GM12872 (cell line): Measurements from ENCODE around the gene CHTF18.

Experiments used
- CTCF ChIP-seq: IDR thresholded peaks from 3 replicates; pipeline ENCODE4 v1.5.1; 2011; ENCODE audit warnings: low read depth, mild to moderate bottlenecking, low read length, moderate library complexity; ENCODE audit not compliant: insufficient read depth

Gene CHTF18

GRCh38 chr16:754656-755055, 33.8 kb upstream of the CHTF18 start:
- TF ChIP-seq CTCF = no peak

GRCh38 chr16:756428-756827, 32.0 kb upstream of the CHTF18 start:
- TF ChIP-seq CTCF = no peak

DNA sequence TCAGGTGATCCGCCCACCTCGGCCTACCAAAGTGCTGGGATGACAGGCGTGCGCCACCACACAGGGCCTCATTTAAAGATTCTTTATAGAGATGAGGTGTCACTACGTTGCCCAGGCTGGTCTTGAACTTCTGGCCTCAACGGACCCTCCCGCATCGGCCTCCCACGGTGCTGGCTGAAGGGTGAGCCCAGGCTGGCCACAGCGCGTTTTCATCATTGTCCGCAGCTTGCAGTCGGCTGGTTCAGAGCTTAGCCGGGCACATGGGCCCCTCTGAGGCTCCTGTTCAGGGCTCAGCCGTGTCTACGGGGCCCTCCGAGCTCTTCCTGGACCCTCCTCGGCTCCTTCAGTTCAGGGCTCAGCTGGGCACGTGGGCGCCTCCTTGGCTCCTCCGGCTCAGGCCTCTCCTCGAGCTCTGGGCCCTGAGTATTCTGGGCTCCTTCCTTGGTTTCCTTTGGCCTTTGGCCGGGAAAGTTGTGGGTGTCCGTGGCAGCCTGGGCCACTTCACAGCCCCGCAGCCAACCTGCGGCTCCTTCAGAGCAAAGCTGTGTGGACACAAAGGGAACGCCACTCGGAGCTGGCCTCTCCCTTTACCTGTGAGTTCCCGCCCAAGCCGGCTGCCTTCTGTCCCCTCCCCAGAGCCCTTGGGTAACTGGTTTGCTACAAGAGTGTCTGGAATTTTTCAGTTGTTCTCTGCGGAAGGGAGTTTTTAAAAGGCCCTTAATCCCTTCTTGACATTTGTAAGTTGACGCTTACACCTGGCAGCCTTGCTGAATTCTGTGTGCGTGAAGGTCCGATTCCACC, 29.1 kb upstream of the CHTF18 start:
- TF ChIP-seq CTCF = no peak

- no peak for TF ChIP-seq CTCF
These were observed 28.4 kb upstream of the CHTF18 start for GRCh38 chr16:760065-760464.

- TF ChIP-seq CTCF = no peak
These were observed 27.7 kb upstream of the CHTF18 start, which contains the start of gene MSLN for GRCh38 chr16:760545-761343. Gene MSLN, plus strand, starts transcription at chr16:760734. Its CDS starts 1,947 bp downstream, at chr16:762681.

GRCh38 chr16:761625-762513, 26.6 kb upstream of the CHTF18 start:
- no peak for TF ChIP-seq CTCF
